ENCODE results near the gene WDR45. TPM values are rescaled to one million over a fixed set of nuclear protein-coding genes. Genes with fewer than 3 reads are reported as not detected.

The WDR45 gene
- total and polyA plus RNA-seq, 9 donors: 55.3 to 89.7 (median 76.5) TPM

DNA sequence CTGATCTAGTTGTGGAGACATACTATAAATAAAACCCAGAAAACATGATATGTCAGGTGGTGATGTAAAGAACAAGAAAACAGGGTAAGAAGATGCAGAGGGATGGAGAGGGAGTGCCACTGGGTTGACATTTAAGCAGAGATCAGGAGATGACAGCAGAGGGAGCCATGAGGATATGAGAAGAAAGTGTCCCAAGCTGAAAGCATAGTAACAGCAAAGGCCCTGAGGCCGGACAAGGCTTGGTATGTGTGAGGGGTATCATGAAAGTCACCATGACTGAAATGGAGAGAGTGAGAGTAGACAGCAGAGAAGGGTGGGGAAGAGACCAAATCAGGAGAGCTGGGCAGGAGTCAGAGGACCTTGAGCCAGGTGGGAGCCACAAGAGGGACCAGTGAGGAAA lies 40.4 kb upstream of the WDR45 start:
- no peak for DNase-seq
- Histone ChIP-seq H3K27me3 (no peaks in the 10 kb centered on the region), H3K4me1 (ENCODE audit: insufficient read depth) (no peaks in the 10 kb centered on the region), H3K27ac (no peak overlapping the region), H3K36me3 (no peaks in the 10 kb centered on the region), H3K4me3 (no peak overlapping the region), H3K9me3 (no peaks in the 10 kb centered on the region)
- TF ChIP-seq EP300 (IDR thresholded peaks at IDR 0.05): no peak
- TF ChIP-seq, protein P1, sequence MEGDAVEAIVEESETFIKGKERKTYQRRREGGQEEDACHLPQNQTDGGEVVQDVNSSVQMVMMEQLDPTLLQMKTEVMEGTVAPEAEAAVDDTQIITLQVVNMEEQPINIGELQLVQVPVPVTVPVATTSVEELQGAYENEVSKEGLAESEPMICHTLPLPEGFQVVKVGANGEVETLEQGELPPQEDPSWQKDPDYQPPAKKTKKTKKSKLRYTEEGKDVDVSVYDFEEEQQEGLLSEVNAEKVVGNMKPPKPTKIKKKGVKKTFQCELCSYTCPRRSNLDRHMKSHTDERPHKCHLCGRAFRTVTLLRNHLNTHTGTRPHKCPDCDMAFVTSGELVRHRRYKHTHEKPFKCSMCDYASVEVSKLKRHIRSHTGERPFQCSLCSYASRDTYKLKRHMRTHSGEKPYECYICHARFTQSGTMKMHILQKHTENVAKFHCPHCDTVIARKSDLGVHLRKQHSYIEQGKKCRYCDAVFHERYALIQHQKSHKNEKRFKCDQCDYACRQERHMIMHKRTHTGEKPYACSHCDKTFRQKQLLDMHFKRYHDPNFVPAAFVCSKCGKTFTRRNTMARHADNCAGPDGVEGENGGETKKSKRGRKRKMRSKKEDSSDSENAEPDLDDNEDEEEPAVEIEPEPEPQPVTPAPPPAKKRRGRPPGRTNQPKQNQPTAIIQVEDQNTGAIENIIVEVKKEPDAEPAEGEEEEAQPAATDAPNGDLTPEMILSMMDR (IDR thresholded peaks at IDR 0.05): no peak
- TF ChIP-seq POLR2A (IDR thresholded peaks at IDR 0.05): no peak
- intact Hi-C loops (cut with DNase I): no loop called here
- 65 to 81% (median 73%) methylated on average over 1 of the region's 1 CpG for WGBS, 3 donors

DNA sequence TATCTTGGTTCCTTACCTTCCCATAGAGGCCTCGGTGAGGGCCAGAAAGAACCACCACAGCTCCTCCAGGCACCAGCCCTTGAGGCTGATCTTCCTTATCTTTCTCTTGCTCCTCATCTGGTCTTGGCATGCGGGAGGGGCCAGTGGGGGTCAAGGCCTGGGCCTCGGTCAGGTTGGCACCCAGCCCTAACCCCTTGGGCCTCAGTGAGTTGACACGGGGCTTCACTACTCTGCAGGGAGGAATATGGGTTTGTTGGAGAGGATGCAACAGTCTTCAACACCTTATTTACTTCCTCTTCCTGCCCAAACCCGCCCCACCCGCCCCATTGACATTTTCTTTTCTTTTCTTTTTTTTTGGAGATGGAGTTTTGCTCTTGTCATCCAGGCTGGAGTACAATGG lies 37.9 kb upstream of the WDR45 start:
- 57 to 68% (median 64%) methylated on average over 6 of the region's 6 CpGs for WGBS, 3 donors
- Histone ChIP-seq H3K36me3 (no peaks in the 10 kb centered on the region), H3K9me3 (no peaks in the 10 kb centered on the region), H3K4me1 (ENCODE audit: insufficient read depth) (no peaks in the 10 kb centered on the region), H3K4me3 (no peak overlapping the region), H3K27me3 (no peaks in the 10 kb centered on the region), H3K27ac (no peak overlapping the region)
- intact Hi-C loops (cut with DNase I): no loop called here
- no peak for DNase-seq
- TF ChIP-seq EP300 (IDR thresholded peaks at IDR 0.05): no peak
- no peak for TF ChIP-seq POLR2A (IDR thresholded peaks at IDR 0.05)
- TF ChIP-seq, protein P1 (IDR thresholded peaks at IDR 0.05): no peak

GRCh38 chrX:49116716-49117115 lies 37.0 kb upstream of the WDR45 start:
- no peak overlapping the region for H3K4me3 ChIP-seq
- H3K36me3 ChIP-seq: no peaks in the 10 kb centered on the region
- H3K9me3 ChIP-seq: no peaks in the 10 kb centered on the region
- no peaks in the 10 kb centered on the region for H3K4me1 ChIP-seq (ENCODE audit: insufficient read depth)
- H3K27me3 ChIP-seq: no peaks in the 10 kb centered on the region
- WGBS, 3 donors: 68 to 80% (median 76%) methylated on average over 5 of the region's 5 CpGs
- intact Hi-C loops (cut with DNase I): no loop called here
- DNase-seq: no peak
- TF ChIP-seq, protein P1 (IDR thresholded peaks at IDR 0.05): no peak
- no peak for TF ChIP-seq POLR2A (IDR thresholded peaks at IDR 0.05)
- no peak for TF ChIP-seq EP300 (IDR thresholded peaks at IDR 0.05)
- no peak overlapping the region for H3K27ac ChIP-seq

GRCh38 chrX:49116076-49116475 lies 36.4 kb upstream of the WDR45 start:
- DNase-seq: no peak
- Histone ChIP-seq H3K9me3 (no peaks in the 10 kb centered on the region), H3K4me1 (ENCODE audit: insufficient read depth) (no peaks in the 10 kb centered on the region), H3K36me3 (no peaks in the 10 kb centered on the region), H3K27me3 (no peaks in the 10 kb centered on the region), H3K27ac (no peak overlapping the region), H3K4me3 (no peak overlapping the region)
- intact Hi-C loops (cut with DNase I): no loop called here
- WGBS, 3 donors: 71 to 84% (median 78%) methylated on average over 8 of the region's 8 CpGs
- TF ChIP-seq EP300 (IDR thresholded peaks at IDR 0.05): no peak
- TF ChIP-seq, protein P1 (IDR thresholded peaks at IDR 0.05): no peak
- TF ChIP-seq POLR2A (IDR thresholded peaks at IDR 0.05): no peak

DNA sequence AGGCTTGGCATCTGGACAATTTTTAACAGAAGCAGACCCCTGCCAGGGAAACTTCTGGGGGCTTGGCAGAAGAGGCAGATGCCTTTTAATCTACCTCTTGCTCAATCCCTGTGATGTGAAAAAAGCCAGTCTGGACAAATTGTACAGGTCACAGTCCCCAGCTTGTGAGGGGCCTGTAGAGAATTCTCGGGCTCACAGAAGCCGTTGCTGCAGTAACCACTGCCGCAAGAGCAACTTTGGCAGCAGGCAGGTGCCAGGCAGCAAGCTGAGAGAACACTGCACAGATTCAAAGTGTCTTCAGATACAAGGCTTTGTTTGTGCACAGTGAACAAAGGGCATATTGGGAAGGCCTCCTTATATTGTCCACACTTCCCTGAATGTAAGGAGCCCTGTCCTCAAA lies 32.1 kb upstream of the WDR45 start:
- H3K4me3 ChIP-seq: no peak overlapping the region
- no peak overlapping the region for H3K27ac ChIP-seq
- intact Hi-C loops (cut with DNase I): no loop called here
- no peaks in the 10 kb centered on the region for H3K27me3 ChIP-seq
- no peak for TF ChIP-seq EP300 (IDR thresholded peaks at IDR 0.05)
- TF ChIP-seq POLR2A (IDR thresholded peaks at IDR 0.05): no peak
- TF ChIP-seq, protein P1 (IDR thresholded peaks at IDR 0.05): no peak
- H3K9me3 ChIP-seq: no peaks in the 10 kb centered on the region
- no peak for DNase-seq
- H3K36me3 ChIP-seq: no peaks in the 10 kb centered on the region
- WGBS, 3 donors: 66 to 83% (median 74%) methylated on average over 3 of the region's 3 CpGs
- H3K4me1 ChIP-seq (ENCODE audit: insufficient read depth): no peaks in the 10 kb centered on the region
